Activated CD8-positive, alpha-beta memory T cell treated with anti-CD3 and anti-CD28 coated beads for 24 hours (primary cell): Measurements from ENCODE around the gene PTPRM.

Experiments used
- DNase-seq: peaks from one replicate; pipeline ENCODE4 v3.0.0-alpha.2; 2020

The PTPRM gene

GRCh38 chr18:8348051-8348720 lies 781.1 kb downstream of the PTPRM start:
- DNase-seq: no peak

GRCh38 chr18:8349608-8350323 lies 782.6 kb downstream of the PTPRM start:
- DNase-seq: no peak

DNA sequence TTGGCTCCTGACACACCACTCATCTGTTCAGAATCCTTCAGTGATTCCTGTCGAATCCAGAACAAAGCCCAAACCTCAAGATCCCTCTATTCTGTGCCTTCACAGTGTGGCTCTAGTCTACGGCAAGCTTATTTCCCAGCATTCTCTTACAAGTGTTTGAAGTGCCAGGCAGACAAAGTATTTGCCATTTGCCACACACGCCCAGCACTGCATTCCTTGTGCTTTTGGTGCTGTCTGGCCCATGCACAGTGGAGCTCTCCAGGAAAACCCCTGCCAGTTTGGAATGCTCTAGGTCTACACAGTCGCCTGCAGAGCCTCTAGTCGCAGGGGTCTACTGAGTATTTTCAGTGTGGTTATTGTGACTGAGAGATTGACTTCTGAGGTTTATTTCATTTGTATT lies 783.5 kb downstream of the PTPRM start:
- no peak for DNase-seq

DNA sequence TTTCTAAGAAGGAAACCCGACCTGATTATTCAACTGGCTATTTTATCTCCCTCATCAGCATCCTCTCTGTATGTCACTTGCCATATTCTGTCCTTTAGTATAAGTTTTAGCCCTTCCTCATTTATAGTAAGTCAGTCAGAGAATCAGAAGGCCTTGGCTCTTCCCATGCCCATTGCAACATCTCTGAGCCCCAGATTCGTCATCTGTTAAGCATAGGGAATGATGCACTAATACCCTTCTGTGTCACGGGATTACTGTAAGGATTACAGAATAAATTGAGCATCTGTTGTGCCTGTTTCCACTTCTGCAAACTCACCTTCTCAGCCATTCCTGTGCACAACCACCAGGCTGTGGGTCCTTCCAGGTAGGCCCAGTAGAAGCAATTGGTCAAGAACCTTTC lies 784.0 kb downstream of the PTPRM start:
- DNase-seq: no peak

DNA sequence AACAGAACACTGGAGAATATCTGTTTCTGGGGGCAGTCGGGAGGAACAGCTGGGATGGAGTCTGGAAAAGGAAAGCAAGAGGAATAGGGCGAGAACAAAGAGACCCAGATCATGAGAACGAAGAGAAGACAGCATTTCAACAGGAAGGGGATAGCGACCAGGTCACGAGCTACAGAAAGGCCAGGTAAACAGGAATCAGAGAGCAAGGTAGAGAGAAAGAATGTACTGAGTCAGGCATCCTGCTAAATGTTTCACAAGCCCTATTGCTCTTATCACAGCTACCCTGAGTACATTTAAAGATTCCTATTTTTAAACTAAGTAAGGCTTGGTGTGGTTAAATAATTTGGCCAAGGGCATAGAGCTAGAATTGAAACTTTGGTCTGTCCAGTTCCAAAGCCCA lies 787.2 kb downstream of the PTPRM start:
- DNase-seq: no peak

- DNase-seq: no peak
Measured at GRCh38 chr18:8356001-8356400, 788.9 kb downstream of the PTPRM start.

DNA sequence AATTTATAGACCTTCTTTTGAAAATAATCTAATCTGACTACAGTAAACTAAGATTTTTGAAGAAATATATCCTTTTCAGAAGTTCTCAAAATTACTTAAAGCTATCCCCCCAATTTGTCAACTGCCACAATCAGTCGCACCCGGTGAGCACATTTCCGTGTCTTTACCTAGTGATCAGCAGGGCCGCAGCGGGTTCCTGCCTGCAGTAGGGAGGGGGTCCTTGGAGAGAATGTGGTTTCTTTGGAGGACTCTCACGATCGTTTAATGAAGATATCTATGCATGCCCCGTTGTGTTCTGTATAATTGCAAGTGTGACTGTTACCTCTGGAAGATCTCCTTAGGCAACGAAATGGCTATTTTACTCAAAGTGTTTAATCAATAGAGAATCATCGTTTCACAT lies 790.2 kb downstream of the PTPRM start:
- DNase-seq: no peak

DNA sequence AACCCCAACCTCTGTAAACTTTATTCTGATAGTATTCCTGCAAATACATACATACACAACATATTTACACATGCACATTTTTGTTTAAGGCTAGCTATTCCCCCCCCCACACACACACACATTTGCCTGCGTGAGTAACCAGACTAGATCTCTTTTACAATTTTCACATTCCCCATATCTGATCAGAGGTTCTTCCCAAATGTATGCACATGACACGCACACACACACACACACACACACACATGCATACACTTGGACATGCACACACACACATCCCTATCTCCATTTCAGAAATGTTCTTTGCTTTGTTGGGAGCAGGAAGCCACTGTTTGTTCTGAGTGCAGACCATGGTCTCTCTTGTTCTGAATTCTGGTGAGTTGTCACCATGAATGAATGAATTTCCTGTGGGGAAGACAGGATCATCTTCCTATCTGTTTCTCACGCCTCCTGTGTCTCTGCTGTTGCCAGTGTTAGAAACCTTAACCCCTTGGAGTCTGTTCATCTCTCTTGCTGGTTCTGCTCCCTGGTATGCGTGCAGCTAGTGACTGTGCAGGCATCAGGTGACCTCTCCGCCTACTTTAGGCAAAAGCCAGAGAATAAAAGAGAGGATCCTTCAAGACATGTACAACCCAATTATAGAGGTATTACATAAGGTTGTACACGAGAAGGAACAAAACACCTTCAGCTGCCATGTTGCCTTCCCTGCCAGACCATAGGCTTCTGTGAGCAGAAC lies 791.1 kb downstream of the PTPRM start:
- no peak for DNase-seq

DNA sequence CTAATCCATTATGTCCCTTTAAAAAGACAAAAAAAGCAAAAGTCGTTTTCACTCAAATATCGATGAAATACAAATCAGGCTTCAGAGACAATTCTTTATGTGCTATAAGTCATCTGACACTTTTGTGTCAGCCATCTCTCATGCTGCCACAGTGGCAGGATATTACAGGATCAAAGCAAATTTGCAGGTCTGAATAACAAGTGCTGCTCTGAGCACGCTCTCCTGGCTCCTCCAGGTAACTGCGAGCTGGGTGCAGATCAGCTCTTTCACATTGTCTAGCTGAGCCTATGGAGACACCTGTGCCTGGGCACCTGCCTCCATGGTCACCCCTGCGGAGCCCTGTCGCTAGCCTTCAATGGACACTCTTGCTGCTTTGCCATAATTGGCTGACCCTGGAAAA lies 792.0 kb downstream of the PTPRM start:
- DNase-seq: no peak

DNA sequence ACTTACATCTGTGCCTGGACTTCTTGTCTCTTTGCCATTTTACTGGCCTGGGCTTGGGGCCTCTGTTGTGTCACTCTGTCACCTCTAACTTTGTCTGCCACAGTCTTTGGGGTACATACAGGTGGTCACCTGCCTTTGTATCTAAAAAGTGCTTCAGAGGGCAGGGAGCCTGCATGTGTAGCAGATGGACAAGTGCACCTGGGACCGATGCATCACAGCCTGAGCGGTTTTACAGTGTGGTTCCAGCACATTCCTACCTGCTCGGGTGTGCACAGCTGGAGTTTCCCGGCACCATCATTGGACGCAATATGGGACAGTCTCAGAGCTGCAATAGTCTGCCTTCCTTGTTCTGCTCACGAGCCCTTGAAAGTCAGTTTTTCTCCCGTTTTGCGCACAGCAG lies 792.4 kb downstream of the PTPRM start:
- no peak for DNase-seq

GRCh38 chr18:8361941-8362471 lies 794.9 kb downstream of the PTPRM start:
- no peak for DNase-seq

DNA sequence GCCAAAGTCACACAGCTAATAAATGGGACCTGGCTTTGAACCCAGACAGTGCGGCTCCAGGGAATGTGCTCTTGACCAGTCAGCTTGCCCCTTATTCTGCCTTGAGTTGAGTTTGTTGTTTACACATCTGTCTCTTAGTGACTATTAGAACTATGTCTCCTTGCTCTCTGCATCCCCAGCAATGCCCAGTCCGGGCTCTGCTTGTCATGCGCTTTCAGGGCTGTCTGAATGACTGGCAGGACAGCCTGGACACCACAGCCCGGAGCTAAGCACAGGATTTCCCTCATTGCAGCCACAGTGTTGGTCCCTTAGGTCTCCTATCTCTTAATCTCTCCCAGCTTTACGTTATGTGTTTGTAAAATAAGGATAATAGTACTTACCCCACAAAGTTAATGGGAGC lies 795.7 kb downstream of the PTPRM start:
- DNase-seq: no peak

DNA sequence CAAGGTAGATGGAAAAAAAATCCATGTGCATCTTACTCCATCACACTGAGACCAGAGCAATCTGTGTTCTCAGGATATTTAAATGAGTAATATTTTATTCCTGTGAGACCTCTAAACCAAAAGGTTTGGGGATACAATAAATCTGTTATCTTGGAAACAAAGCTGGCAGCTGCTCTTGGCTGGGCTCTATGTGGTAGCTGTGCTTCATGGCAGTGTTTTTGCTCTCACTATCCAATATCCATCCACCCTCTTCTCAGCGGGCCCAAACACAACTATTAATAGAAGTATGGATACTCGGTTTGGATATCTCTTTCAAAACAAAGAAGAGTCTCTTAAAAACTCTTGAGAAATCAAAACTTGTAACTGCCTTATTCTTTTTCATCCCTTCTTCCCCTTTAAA lies 797.3 kb downstream of the PTPRM start:
- no peak for DNase-seq

DNA sequence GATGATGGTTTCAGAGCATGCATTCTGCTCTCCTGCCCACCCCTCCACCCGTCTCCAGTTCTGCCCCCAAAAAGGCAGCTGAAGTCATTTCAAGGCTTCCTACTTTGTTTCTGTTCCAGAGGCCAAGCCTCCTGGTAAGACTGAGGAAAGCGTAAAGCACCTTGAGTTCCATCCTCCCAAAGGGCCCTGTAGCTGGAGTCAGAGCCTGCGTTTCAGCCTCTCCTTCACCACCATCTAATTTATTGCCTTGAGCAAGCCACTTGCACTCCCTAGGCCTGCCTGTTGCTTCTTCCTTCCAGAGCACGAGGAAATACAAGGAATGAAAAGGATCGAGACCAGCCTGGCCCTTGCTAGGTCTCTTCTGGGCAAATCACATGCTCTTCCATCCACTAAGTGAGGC lies 797.9 kb downstream of the PTPRM start:
- no peak for DNase-seq

GRCh38 chr18:8365528-8365927 lies 798.4 kb downstream of the PTPRM start:
- no peak for DNase-seq

GRCh38 chr18:8366070-8366469 lies 799.0 kb downstream of the PTPRM start:
- no peak for DNase-seq

GRCh38 chr18:8366656-8367055 lies 799.5 kb downstream of the PTPRM start:
- DNase-seq: no peak

GRCh38 chr18:8367217-8367988 lies 800.3 kb downstream of the PTPRM start:
- DNase-seq: peak; percentile 57

DNA sequence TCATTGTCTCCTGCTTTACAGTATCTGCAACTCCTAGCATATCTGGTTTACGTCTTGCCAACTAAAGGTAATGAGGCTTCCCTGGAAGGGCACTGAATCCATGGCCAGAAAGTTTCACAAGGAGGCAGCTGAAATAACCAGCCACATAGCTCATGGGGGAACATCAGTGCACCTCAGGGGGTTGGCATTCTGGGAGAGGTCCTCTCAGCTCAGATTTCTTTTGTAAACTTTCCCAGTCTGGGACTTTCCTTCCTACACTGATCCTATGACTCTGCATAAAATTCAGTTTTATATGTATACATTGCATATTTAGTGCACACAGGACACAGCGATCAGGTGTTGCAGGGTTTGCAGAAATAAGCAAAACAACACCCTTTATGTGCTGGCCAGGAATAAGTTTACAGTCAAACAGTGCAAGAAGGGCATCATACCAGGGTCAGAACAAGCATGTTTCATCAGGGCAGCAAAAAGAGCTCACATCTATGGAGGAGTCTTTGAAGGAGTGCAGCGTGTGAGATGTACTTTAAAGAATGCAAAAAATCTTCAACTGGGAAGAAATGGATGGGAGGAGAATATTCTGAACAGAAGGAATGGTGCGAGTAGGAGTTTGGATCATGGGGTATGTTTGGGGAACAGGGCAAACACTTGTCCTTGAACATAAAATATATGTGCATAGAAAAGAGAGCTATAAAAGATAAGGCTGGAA lies 801.5 kb downstream of the PTPRM start:
- DNase-seq: no peak

DNA sequence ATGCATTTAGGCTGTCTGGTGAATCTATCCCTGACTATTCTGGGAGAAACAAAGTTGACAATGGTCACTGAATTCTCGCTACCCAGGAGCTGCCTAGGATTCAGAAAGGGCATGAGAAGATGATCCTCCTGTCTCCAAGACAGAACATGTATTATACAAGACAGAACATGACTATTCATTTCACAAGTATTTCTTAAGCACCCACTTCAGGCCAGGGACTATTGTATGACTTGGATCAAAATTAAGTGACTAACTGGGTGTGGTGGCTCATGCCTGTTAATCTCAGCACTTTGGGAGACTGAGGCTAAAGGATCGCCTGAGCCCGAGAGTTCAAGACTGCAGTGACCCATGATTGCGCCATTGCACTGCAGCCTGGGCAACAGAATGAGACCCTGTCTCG lies 806.4 kb downstream of the PTPRM start:
- DNase-seq: no peak

- no peak for DNase-seq
Measured at GRCh38 chr18:8374676-8375075, 807.6 kb downstream of the PTPRM start.

DNA sequence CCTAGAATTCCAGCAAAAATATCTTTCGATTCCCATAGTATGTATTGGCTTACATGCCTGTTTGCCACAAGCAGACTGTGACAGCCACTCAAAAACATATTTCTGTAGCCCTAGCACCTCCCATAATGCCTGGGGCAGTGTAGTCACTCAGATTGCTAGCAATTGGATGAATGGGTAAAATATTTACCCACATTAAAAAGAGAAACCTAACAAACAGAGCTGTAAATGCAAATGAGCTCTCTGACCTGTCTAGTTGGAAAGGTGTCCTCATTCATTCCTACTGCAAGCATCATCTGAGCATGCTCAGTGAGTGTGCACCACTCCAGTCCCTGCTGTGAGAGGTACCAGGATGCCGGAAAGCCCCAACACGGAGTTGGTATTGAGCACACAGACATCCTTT lies 808.1 kb downstream of the PTPRM start:
- no peak for DNase-seq
